CD14-positive monocyte (primary cell): ENCODE results near the gene PRDM7. TPM values are rescaled to one million over a fixed set of nuclear protein-coding genes. Genes with fewer than 3 reads are reported as not detected.
"Not testable (repeated sequence)": the region's sequence is repeated elsewhere in the genome, so short reads cannot be mapped to it uniquely, and the experiment has no call there.

Experiments
- DNase-seq, 3 donors: peaks; one replicate each; pipeline ENCODE4 v3.0.0-alpha.2; 2011 to 2022
- H2AFZ ChIP-seq: 2 replicates; pipeline ENCODE4 v1.6.0; 2012; ENCODE audit warnings: mild to moderate bottlenecking, low read depth, low read length, inconsistent platforms; ENCODE audit not compliant: insufficient read depth, poor library complexity, severe bottlenecking
- H3K27ac ChIP-seq, 2 donors: 1 replicate in 1 of 2; 2 replicates in 1 of 2; pipeline ENCODE4 v1.5.1; 2012 to 2013; ENCODE audit warnings: low read length in 2 of 2, control low read depth in 1 of 2, inconsistent platforms in 1 of 2, low read depth in 1 of 2, mild to moderate bottlenecking in 1 of 2
- H3K27me3 ChIP-seq, 2 donors: one replicate each; pipeline versions ENCODE4 v1.6.0 to v1.6.1; 2011 to 2013; ENCODE audit warnings: low read length in 2 of 2; ENCODE audit not compliant: control insufficient read depth in 2 of 2, insufficient read depth in 2 of 2
- H3K36me3 ChIP-seq, 2 donors: replicated peaks in 1 of 2; 1 replicate in 1 of 2; 2 replicates in 1 of 2; pipeline versions ENCODE4 v1.5.1 to v1.6.1; 2012 to 2013; ENCODE audit warnings: low read length in 2 of 2, control low read depth in 1 of 2, inconsistent platforms in 1 of 2, mild to moderate bottlenecking in 1 of 2; ENCODE audit not compliant: insufficient read depth in 2 of 2, control insufficient read depth in 1 of 2
- H3K4me1 ChIP-seq, 2 donors: 1 replicate in 1 of 2; 2 replicates in 1 of 2; pipeline versions ENCODE4 v1.5.1 to v1.6.1; 2012 to 2013; ENCODE audit warnings: low read length in 2 of 2, control low read depth in 1 of 2, inconsistent platforms in 1 of 2, mild to moderate bottlenecking in 1 of 2, moderate library complexity in 1 of 2; ENCODE audit not compliant: insufficient read depth in 2 of 2, control insufficient read depth in 1 of 2
- H3K4me2 ChIP-seq: replicated peaks from 2 replicates; pipeline ENCODE3; 2012; ENCODE audit warnings: low read length, moderate library complexity, mild to moderate bottlenecking; ENCODE audit not compliant: poor library complexity, severe bottlenecking; ENCODE audit errors: extremely low read depth
- H3K4me3 ChIP-seq, 3 experiments: fragments of 200-600 bp in 1 of 3; sonication (generic) in 1 of 3; replicated peaks in 1 of 3; 1 replicate in 2 of 3; 2 replicates in 1 of 3; pipeline ENCODE4 v1.5.1; 2011 to 2013; ENCODE audit warnings: low read length in 3 of 3, mild to moderate bottlenecking in 3 of 3, control low read depth in 2 of 3, low read depth in 2 of 3, inconsistent platforms in 1 of 3, moderate library complexity in 1 of 3
- H3K79me2 ChIP-seq: 2 replicates; pipeline ENCODE4 v1.6.0; 2012; ENCODE audit warnings: mild to moderate bottlenecking, control low read depth, inconsistent platforms, low read length, moderate library complexity; ENCODE audit not compliant: insufficient read depth
- H3K9ac ChIP-seq: 2 replicates; pipeline ENCODE4 v1.6.0; 2017; ENCODE audit warnings: low read length, mild to moderate bottlenecking; ENCODE audit not compliant: insufficient read depth, poor library complexity, severe bottlenecking
- H3K9me3 ChIP-seq, 2 donors: replicated peaks in 1 of 2; 1 replicate in 1 of 2; 2 replicates in 1 of 2; pipeline versions ENCODE4 v1.5.1 to v1.6.1; 2012 to 2013; ENCODE audit warnings: low read length in 2 of 2, control low read depth in 1 of 2; ENCODE audit not compliant: control insufficient read depth in 1 of 2, insufficient read depth in 1 of 2
- H4K20me1 ChIP-seq: 2 replicates; pipeline ENCODE4 v1.6.0; 2012; ENCODE audit warnings: mild to moderate bottlenecking, low read length, control low read depth, moderate library complexity; ENCODE audit not compliant: insufficient read depth
- H3K27ac Mint-ChIP-seq, 7 donors: one replicate each; pipeline ENCODE4 v1.8.0; 2020; ENCODE audit warnings: mild to moderate bottlenecking in 7 of 7, mixed read lengths in 7 of 7, moderate library complexity in 6 of 7, inconsistent platforms in 2 of 7
- H3K27me3 Mint-ChIP-seq, 3 donors: one replicate each; pipeline ENCODE4 v1.8.0; 2021 to 2022; ENCODE audit warnings: low read depth in 3 of 3, mild to moderate bottlenecking in 3 of 3, mixed read lengths in 3 of 3, moderate library complexity in 3 of 3, inconsistent platforms in 1 of 3
- H3K36me3 Mint-ChIP-seq, 2 donors: one replicate each; pipeline ENCODE4 v1.8.0; 2020; ENCODE audit warnings: mixed read lengths in 2 of 2, inconsistent platforms in 1 of 2, mild to moderate bottlenecking in 1 of 2
- H3K4me1 Mint-ChIP-seq: one replicate; pipeline ENCODE4 v1.8.0; 2020; ENCODE audit warnings: mild to moderate bottlenecking, mixed read lengths
- H3K4me3 Mint-ChIP-seq, 2 donors: one replicate each; pipeline ENCODE4 v1.8.0; 2020; ENCODE audit warnings: mild to moderate bottlenecking in 2 of 2, mixed read lengths in 2 of 2, moderate library complexity in 1 of 2
- H3K9me3 Mint-ChIP-seq, 7 donors: one replicate each; pipeline ENCODE4 v1.8.0; 2020 to 2022; ENCODE audit warnings: mixed read lengths in 7 of 7, mild to moderate bottlenecking in 6 of 7, moderate library complexity in 6 of 7, inconsistent platforms in 2 of 7
- WGBS: methylation state at CpG from one replicate; pipeline ENCODE4 v1.1.5; 2013; ENCODE audit warnings: missing lambda C conversion rate; ENCODE audit not compliant: insufficient coverage; 5-methylcytosine and 5-hydroxymethylcytosine counted together
- intact Hi-C, 2 donors: fragments of 100-400 bp; cut with micrococcal nuclease; formaldehyde crosslinking; loops; one replicate each; pipeline versions ENCODE4 v1.15.0 to v1.15.1; 2023
- polyA plus RNA-seq, 3 donors: library from polyadenylated mRNA; depleted of rRNA in 1 of 3; unstranded in 2 of 3; stranded (reverse) in 1 of 3; fragments of 300-500 nt in 2 of 3; fragments of >200 nt in 1 of 3; fragmentation: Illumina TruSeq in 2 of 3; gene quantifications; 1 replicate in 2 of 3; 2 replicates in 1 of 3; pipeline ENCODE4 v1.2.3, GENCODE V29; 2012 to 2021

The PRDM7 gene
- polyA plus RNA-seq, 3 donors, result not detected

- intact Hi-C loops, DNase-seq, H3K27ac Mint-ChIP-seq, H3K9me3 Mint-ChIP-seq, H3K36me3 ChIP-seq, H3K27me3 ChIP-seq, H3K4me3 ChIP-seq, H3K36me3 Mint-ChIP-seq, H3K27me3 Mint-ChIP-seq, H3K79me2 ChIP-seq, H4K20me1 ChIP-seq, H3K9me3 ChIP-seq, H3K4me2 ChIP-seq, H3K9ac ChIP-seq, H3K27ac ChIP-seq, H3K4me3 Mint-ChIP-seq, H2AFZ ChIP-seq: not testable (repeated sequence)
- H3K4me1 Mint-ChIP-seq, result peaks cover 35% of the 10 kb centered on the region
- H3K4me1 ChIP-seq, result peaks cover 29% of the 10 kb centered on the region in 2 donors
- 88% methylated on average over 13 of the region's 22 CpGs for WGBS
Observed at GRCh38 chr16:90094791-90095190, 17.7 kb upstream of the PRDM7 start.

- peaks cover 30% of the 10 kb centered on the region for H3K4me1 Mint-ChIP-seq
- H3K36me3 ChIP-seq, H3K27me3 ChIP-seq, DNase-seq, H3K9ac ChIP-seq, H3K4me3 Mint-ChIP-seq, H3K27me3 Mint-ChIP-seq, intact Hi-C loops, H4K20me1 ChIP-seq, H2AFZ ChIP-seq, H3K9me3 Mint-ChIP-seq, H3K36me3 Mint-ChIP-seq, H3K27ac ChIP-seq, H3K27ac Mint-ChIP-seq, H3K4me3 ChIP-seq, H3K79me2 ChIP-seq, H3K4me2 ChIP-seq, H3K9me3 ChIP-seq: not testable (repeated sequence)
- H3K4me1 ChIP-seq, result peaks cover 24% of the 10 kb centered on the region in 2 donors
- 100% methylated on average over 3 of the region's 35 CpGs for WGBS
Observed at GRCh38 chr16:90094296-90094695, 17.2 kb upstream of the PRDM7 start.

- H3K36me3 ChIP-seq, DNase-seq, H3K27ac ChIP-seq, H3K36me3 Mint-ChIP-seq, H4K20me1 ChIP-seq, H3K9ac ChIP-seq, H2AFZ ChIP-seq, H3K4me3 Mint-ChIP-seq, H3K27me3 ChIP-seq, H3K79me2 ChIP-seq, intact Hi-C loops, H3K9me3 Mint-ChIP-seq, H3K4me2 ChIP-seq, H3K27ac Mint-ChIP-seq, H3K4me3 ChIP-seq, H3K27me3 Mint-ChIP-seq, H3K9me3 ChIP-seq: not testable (repeated sequence)
- 92% methylated on average over 24 of the region's 30 CpGs for WGBS
- peaks cover 28% of the 10 kb centered on the region for H3K4me1 Mint-ChIP-seq
- H3K4me1 ChIP-seq, result peaks cover 22 to 23% of the 10 kb centered on the region in 2 donors
Observed at GRCh38 chr16:90093799-90094198, 16.7 kb upstream of the PRDM7 start.

- intact Hi-C loops, H3K27me3 ChIP-seq, DNase-seq, H3K9me3 Mint-ChIP-seq, H3K36me3 ChIP-seq, H2AFZ ChIP-seq, H3K36me3 Mint-ChIP-seq, H3K9ac ChIP-seq, H3K79me2 ChIP-seq, H3K4me3 Mint-ChIP-seq, H3K4me3 ChIP-seq, H3K27me3 Mint-ChIP-seq, H3K27ac ChIP-seq, H4K20me1 ChIP-seq, H3K9me3 ChIP-seq, H3K4me2 ChIP-seq: not testable (repeated sequence)
- peaks cover 25% of the 10 kb centered on the region for H3K4me1 Mint-ChIP-seq
- H3K27ac Mint-ChIP-seq, result peak overlapping the region in 1 of 7 donors; percentile 10
- peaks cover 13 to 14% of the 10 kb centered on the region in 2 donors for H3K4me1 ChIP-seq
- 70% methylated on average over 2 of the region's 4 CpGs for WGBS
Observed at GRCh38 chr16:90092781-90093180, 15.7 kb upstream of the PRDM7 start.
